HPDE6-E6E7 (cell line): ENCODE data around the gene F10.
A peak's percentile ranks its signal among the peaks of the same experiment; 100 is the strongest.
"Not testable (repeated sequence)": the region's sequence is repeated elsewhere in the genome, so short reads cannot be mapped to it uniquely, and the experiment has no call there.

ENCODE experiments used
- DNase-seq: peaks from one replicate; pipeline ENCODE4 v3.0.0; 2011; ENCODE audit warnings: missing footprints; ENCODE audit errors: extremely low spot score

The F10 gene

GRCh38 chr13:113152984-113153809 is 30.6 kb downstream of the F10 start:
- DNase-seq: no peak

- peak; percentile 59 for DNase-seq
Observed at GRCh38 chr13:113153810-113154748, 31.5 kb downstream of the F10 start.

GRCh38 chr13:113155201-113155600 is 32.6 kb downstream of the F10 start:
- no peak for DNase-seq

GRCh38 chr13:113155982-113156655 is 33.5 kb downstream of the F10 start:
- no peak for DNase-seq

- DNase-seq: no peak
Observed at GRCh38 chr13:113157206-113157928, 34.8 kb downstream of the F10 start.

GRCh38 chr13:113157929-113158747 is 35.5 kb downstream of the F10 start, which contains the start of gene PROZ:
TSS of gene PROZ (plus strand) at chr13:113158648. CDS start at chr13:113158661, 13 bp downstream.
- DNase-seq: no peak

GRCh38 chr13:113158946-113159345 is 36.3 kb downstream of the F10 start:
- DNase-seq: no peak

- no peak for DNase-seq
Observed at GRCh38 chr13:113159701-113160100, 37.1 kb downstream of the F10 start.

- DNase-seq: no peak
Observed at GRCh38 chr13:113160983-113161382, 38.4 kb downstream of the F10 start.

- DNase-seq: no peak
Observed at GRCh38 chr13:113161433-113161832, 38.8 kb downstream of the F10 start.

- DNase-seq: not testable (repeated sequence)
Observed at GRCh38 chr13:113161975-113162374, 39.4 kb downstream of the F10 start.

GRCh38 chr13:113162783-113163685 is 40.4 kb downstream of the F10 start:
- DNase-seq: no peak

- no peak for DNase-seq
Observed at GRCh38 chr13:113164492-113164891, 41.9 kb downstream of the F10 start.

GRCh38 chr13:113166266-113166665 is 43.7 kb downstream of the F10 start:
- DNase-seq: no peak

GRCh38 chr13:113166681-113167080 is 44.1 kb downstream of the F10 start:
- DNase-seq: no peak

GRCh38 chr13:113167155-113167554 is 44.6 kb downstream of the F10 start:
- no peak for DNase-seq

- DNase-seq: no peak
Observed at GRCh38 chr13:113167575-113167974, 45.0 kb downstream of the F10 start.

GRCh38 chr13:113168211-113168610 is 45.6 kb downstream of the F10 start:
- DNase-seq: no peak
